K562 (cell line): ENCODE measurements around the gene FBXO33. TPM values are rescaled to one million over a fixed set of nuclear protein-coding genes. Genes with fewer than 3 reads are reported as not detected.

ENCODE experiments used
- ATAC-seq: fragments of 200-7000 bp; cut with Tn5 transposase; 3 replicates; pipeline ENCODE4 v1.9.1; 2020; ENCODE audit warnings: moderate library complexity
- BruUV-seq: library from RNA; stranded (reverse); fragments of 400-500 nt; replicated peaks from 2 replicates; lab custom pipeline; 2021; lab: Mats Ljungman, UMichigan
- CTCF ChIA-PET: fragments of 300-600 bp; formaldehyde crosslinking; extraction: SDS; loops from one replicate; lab custom pipeline; 2021; ENCODE audit warnings: low intra/inter-chr PET ratio; lab: Yijun Ruan, JAX
- POLR2A ChIA-PET: fragments of 300-600, 350-650 bp; sonication (Branson Sonifier 250); formaldehyde crosslinking; extraction: SDS; loops from one replicate; lab custom pipeline; 2021; ENCODE audit warnings: antibody characterized with exemption, inconsistent platforms; lab: Yijun Ruan, JAX
- DNase-seq, 4 experiments: peaks; one replicate each; pipeline versions ENCODE4 v3.0.0 to v3.0.0-alpha.2; 2011 to 2018; ENCODE audit warnings: low spot score in 3 of 4, mixed read lengths in 3 of 4; ENCODE audit errors: extremely low read depth in 1 of 4
- FAIRE-seq: peaks from 2 replicates; lab custom pipeline; 2011; peaks lifted over from hg19 to GRCh38; lab: Jason Lieb, UNC
- H2AFZ ChIP-seq: 2 replicates; pipeline ENCODE4 v1.6.0; 2011; ENCODE audit warnings: low read depth, low read length, control low read depth, inconsistent platforms
- H3K27ac ChIP-seq: fragments of 200-600 bp; 3 replicates; pipeline ENCODE4 v1.8.0; 2011; ENCODE audit warnings: low read depth, mild to moderate bottlenecking, control low read depth, inconsistent platforms, low read length, moderate library complexity, mixed read lengths; ENCODE audit errors: extremely low read depth
- H3K27me3 ChIP-seq, 2 experiments: fragments of 300-600 bp in 1 of 2; 2 replicates in 1 of 2; 3 replicates in 1 of 2; pipeline versions ENCODE4 v1.6.0 to v1.8.0; 2011; ENCODE audit warnings: inconsistent platforms in 2 of 2, low read length in 2 of 2, mild to moderate bottlenecking in 1 of 2, mixed read lengths in 1 of 2, moderate library complexity in 1 of 2; ENCODE audit not compliant: control insufficient read depth in 2 of 2, insufficient read depth in 2 of 2
- H3K36me3 ChIP-seq: fragments of 300-600 bp; 3 replicates; pipeline ENCODE4 v1.8.0; 2011; ENCODE audit warnings: mild to moderate bottlenecking, low read length, inconsistent platforms; ENCODE audit not compliant: control insufficient read depth, insufficient read depth
- H3K4me1 ChIP-seq, 2 experiments: fragments of 200-600 bp in 1 of 2; replicated peaks in 1 of 2; 2 replicates in 1 of 2; 3 replicates in 1 of 2; pipeline versions ENCODE4 v1.5.1 to v1.8.0; 2011; ENCODE audit warnings: inconsistent platforms in 2 of 2, low read length in 2 of 2, mild to moderate bottlenecking in 1 of 2, mixed read lengths in 1 of 2, moderate library complexity in 1 of 2; ENCODE audit not compliant: control insufficient read depth in 2 of 2, insufficient read depth in 2 of 2
- H3K4me2 ChIP-seq: 2 replicates; pipeline ENCODE4 v1.6.1; 2011; ENCODE audit warnings: low read length, control low read depth, inconsistent platforms, mixed read lengths; ENCODE audit not compliant: insufficient read depth
- H3K4me3 ChIP-seq: fragments of 200-600 bp; sonication (generic), shearing (Covaris generic); 2 replicates; pipeline ENCODE4 v1.5.1; 2016; ENCODE audit warnings: control low read depth, inconsistent platforms
- H3K79me2 ChIP-seq: fragments of 200-600 bp; 3 replicates; pipeline ENCODE4 v1.8.0; 2011; ENCODE audit warnings: low read length, inconsistent platforms; ENCODE audit not compliant: control insufficient read depth, insufficient read depth
- H3K9ac ChIP-seq, 2 experiments: 2 replicates each; pipeline versions ENCODE4 v1.6.0 to v1.6.1; 2011; ENCODE audit warnings: low read depth in 2 of 2, low read length in 2 of 2, control low read depth in 1 of 2, inconsistent platforms in 1 of 2, mild to moderate bottlenecking in 1 of 2, mixed read lengths in 1 of 2; ENCODE audit not compliant: insufficient read depth in 1 of 2
- H3K9me1 ChIP-seq: one replicate; pipeline ENCODE4 v1.6.0; 2011; ENCODE audit warnings: inconsistent platforms, mild to moderate bottlenecking, low read length, moderate library complexity; ENCODE audit not compliant: control insufficient read depth, insufficient read depth
- H3K9me3 ChIP-seq: replicated peaks from 2 replicates; pipeline ENCODE4 v1.5.1; 2011; ENCODE audit warnings: low read depth, low read length, inconsistent platforms; ENCODE audit not compliant: control insufficient read depth, insufficient read depth
- H4K20me1 ChIP-seq: replicated peaks from 2 replicates; pipeline ENCODE4 v1.6.1; 2011; ENCODE audit warnings: low read length, inconsistent platforms, mixed read lengths; ENCODE audit not compliant: control insufficient read depth, insufficient read depth
- BCOR ChIP-seq: fragments of 450-650 bp; IDR thresholded peaks from 2 replicates; pipeline ENCODE4 v1.6.1; 2016
- C11orf30 ChIP-seq: fragments of 450-650 bp; IDR thresholded peaks from 2 replicates; pipeline ENCODE4 v1.6.1; 2016; ENCODE audit warnings: low read depth, mild to moderate bottlenecking
- ETV1 ChIP-seq: fragments of 450-650 bp; conservative IDR thresholded peaks from 2 replicates; pipeline ENCODE4 v1.6.1; 2016; ENCODE audit warnings: missing genetic modification characterization, control low read depth, low read depth, missing compliant biosample characterization
- FOS ChIP-seq: IDR thresholded peaks from 3 replicates; pipeline ENCODE4 v1.6.1; 2011; ENCODE audit not compliant: insufficient read length; ENCODE audit errors: extremely low read depth
- GABPB2 ChIP-seq: fragments of 250-450 bp; sonication (Bioruptor Pico); conservative IDR thresholded peaks from 2 replicates; pipeline ENCODE4 v1.5.1; 2021; ENCODE audit warnings: mild to moderate bottlenecking
- GATAD2A ChIP-seq: fragments of 450-650 bp; IDR thresholded peaks from 2 replicates; pipeline ENCODE4 v1.6.1; 2017
- HNRNPLL ChIP-seq: fragments of 200-400 bp; formaldehyde crosslinking; IDR thresholded peaks from 2 replicates; pipeline ENCODE4 v1.6.1; 2017; ENCODE audit warnings: low read length, low read depth, mild to moderate bottlenecking; ENCODE audit not compliant: poor library complexity, severe bottlenecking
- KDM4B ChIP-seq, 2 experiments: fragments of 450-650 bp in 1 of 2; sonication (generic) in 1 of 2; IDR thresholded peaks; 2 replicates each; pipeline ENCODE4 v1.6.1; 2016 to 2017; ENCODE audit warnings: borderline replicate concordance in 2 of 2, antibody characterized with exemption in 1 of 2, low read depth in 1 of 2, mild to moderate bottlenecking in 1 of 2
- MEF2D ChIP-seq: conservative IDR thresholded peaks from 2 replicates; pipeline ENCODE4 v1.6.1; 2016; ENCODE audit warnings: low read depth, missing genetic modification characterization, missing compliant biosample characterization
- PHTF2 ChIP-seq: fragments of 250-450 bp; sonication (Bioruptor Pico); IDR thresholded peaks from 2 replicates; pipeline ENCODE4 v1.5.0; 2021; ENCODE audit warnings: mild to moderate bottlenecking
- RCOR1 ChIP-seq, 2 experiments: IDR thresholded peaks; 2 replicates each; pipeline ENCODE4 v1.6.1; 2012; ENCODE audit warnings: low read depth in 2 of 2, low read length in 2 of 2, borderline replicate concordance in 1 of 2, improper control_type of control experiment in 1 of 2
- STAT5A ChIP-seq: IDR thresholded peaks from 2 replicates; pipeline ENCODE4 v1.6.1; 2012; ENCODE audit warnings: low read length, inconsistent platforms, borderline replicate concordance
- XRCC5 ChIP-seq: fragments of 200-400 bp; formaldehyde crosslinking; IDR thresholded peaks from 2 replicates; pipeline ENCODE4 v1.6.1; 2017; ENCODE audit warnings: low read depth, mild to moderate bottlenecking, low read length
- YBX1 ChIP-seq: fragments of 450-650 bp; IDR thresholded peaks from 2 replicates; pipeline ENCODE4 v1.7.1; 2016; ENCODE audit warnings: mild to moderate bottlenecking
- ZNF57 ChIP-seq: fragments of 450-650 bp; formaldehyde crosslinking; IDR thresholded peaks from 2 replicates; pipeline ENCODE4 v1.4.0; 2020; ENCODE audit warnings: mild to moderate bottlenecking, moderate library complexity
- WGBS: fragments of 100-300 bp; shearing (Covaris generic); methylation state at CpG from one replicate; pipeline ENCODE4 v1.1.6; 2016; ENCODE audit warnings: low coverage, mixed read lengths; ENCODE audit not compliant: insufficient coverage; ENCODE audit errors: missing lambda C conversion rate; 5-methylcytosine and 5-hydroxymethylcytosine counted together
- in situ Hi-C: fragments of 300-500 bp; cut with MboI; formaldehyde crosslinking; loops from 4 replicates; pipeline ENCODE4 v1.15.0; 2018; ENCODE audit warnings: inconsistent platforms, mixed read lengths
- intact Hi-C: fragments of 100-400 bp; cut with micrococcal nuclease; formaldehyde crosslinking; loops from 2 replicates; pipeline ENCODE4 v1.14.2; 2022
- polyA plus RNA-seq, 8 experiments: library from polyadenylated mRNA; depleted of rRNA in 4 of 8; stranded (reverse) in 5 of 8; unstranded in 3 of 8; fragments of >200 nt; fragmentation: Nextera tagmentation in 2 of 8; fragmentation: Illumina TruSeq in 1 of 8; extraction: Ambion mirVana in 2 of 8; extraction: Trizol in 1 of 8; gene quantifications; 2 replicates each; pipeline versions ENCODE4 v1.2.1 to v1.2.3, GENCODE V29; 2011 to 2014; ENCODE audit warnings: inconsistent platforms in 1 of 8, missing spikeins in 1 of 8
- total RNA-seq, 7 experiments: library from RNA; depleted of rRNA in 6 of 7; stranded (reverse); fragments of >200 nt in 6 of 7; fragmentation: Illumina TruSeq in 2 of 7; extraction: Trizol in 2 of 7; gene quantifications; 2 replicates each; pipeline versions ENCODE4 v1.2.1 to v1.2.3, GENCODE V29; 2011 to 2021; ENCODE audit warnings: low replicate concordance in 1 of 7

Gene FBXO33
- total and polyA plus RNA-seq, 9 of the 15 experiments (the other 6 are each of a cell fraction or from before 2014, with no cell fraction given) = 1.6 to 7.5 (median 5.0) TPM

DNA sequence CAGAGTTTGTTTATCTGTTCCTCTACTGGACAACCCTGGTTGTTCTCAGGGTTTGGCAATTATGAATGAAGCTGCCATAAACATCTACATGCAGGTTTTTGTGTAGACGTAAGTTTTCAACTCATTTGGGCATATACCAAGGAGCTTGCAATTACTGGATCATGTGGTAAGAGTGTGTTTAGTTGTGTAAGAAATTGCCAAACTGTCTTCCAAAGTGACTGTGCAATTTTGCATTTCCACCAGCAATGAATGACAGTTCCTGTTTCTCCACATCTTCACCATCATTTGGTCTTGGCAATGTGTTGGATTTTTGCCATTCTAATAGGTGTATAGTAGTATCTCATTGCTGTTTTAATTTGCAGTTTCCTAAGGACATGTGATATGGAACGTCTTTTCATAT, 39.8 kb upstream of the FBXO33 start:
- Histone ChIP-seq H3K36me3 (no peaks in the 10 kb centered on the region), H3K27ac (no peak overlapping the region), H3K79me2 (no peaks in the 10 kb centered on the region), H3K27me3 (no peaks in the 10 kb centered on the region)
- in situ Hi-C loops = no loop called here
- FAIRE-seq = no peak
- TF ChIP-seq YBX1 (no peak), KDM4B (IDR thresholded peaks at IDR 0.05; ENCODE audit: borderline replicate concordance in 2 of 2, low read depth in 1 of 2) (no peak), C11orf30 (no peak), PHTF2 (no peak), STAT5A (no peak), FOS (no peak), ETV1 (no peak), GATAD2A (no peak), BCOR (no peak), RCOR1 (IDR thresholded peaks at IDR 0.05; ENCODE audit: borderline replicate concordance in 1 of 2, low read depth in 2 of 2, low read length in 2 of 2) (no peak), XRCC5 (no peak), ZNF57 (CRISPR knock-in tag) (no peak), GABPB2 (CRISPR knock-in tag) (no peak), HNRNPLL (no peak), MEF2D (no peak)
- TF ChIP-seq, all 486 proteins: peak for 0
- Histone ChIP-seq H3K9me3 (no peaks in the 10 kb centered on the region), H3K4me2 (no peak overlapping the region), H4K20me1 (no peaks in the 10 kb centered on the region), H3K9me1 (no peaks in the 10 kb centered on the region), H3K4me1 (no peaks in the 10 kb centered on the region; a peak in 1 of 5 replicates), H2AFZ (no peak overlapping the region), H3K9ac (no peak overlapping the region), H3K4me3 (no peak overlapping the region)
- POLR2A ChIA-PET = no interaction called here
- BruUV-seq = no TSS peak
- CTCF ChIA-PET = no interaction called here
- intact Hi-C loops = no loop called here
- WGBS = 0% methylated on average over 2 of the region's 2 CpGs
- ATAC-seq (no peak), DNase-seq (no peak)
